GM18907 (cell line): Measurements from ENCODE around the gene ATG16L1.

ENCODE experiments used
- ATAC-seq: cut with Tn5 transposase; IDR thresholded peaks from one replicate; pipeline ENCODE4 v1.9.1; 2021; ENCODE audit warnings: mild to moderate bottlenecking, moderate library complexity; ENCODE audit not compliant: unreplicated experiment

The ATG16L1 gene

DNA sequence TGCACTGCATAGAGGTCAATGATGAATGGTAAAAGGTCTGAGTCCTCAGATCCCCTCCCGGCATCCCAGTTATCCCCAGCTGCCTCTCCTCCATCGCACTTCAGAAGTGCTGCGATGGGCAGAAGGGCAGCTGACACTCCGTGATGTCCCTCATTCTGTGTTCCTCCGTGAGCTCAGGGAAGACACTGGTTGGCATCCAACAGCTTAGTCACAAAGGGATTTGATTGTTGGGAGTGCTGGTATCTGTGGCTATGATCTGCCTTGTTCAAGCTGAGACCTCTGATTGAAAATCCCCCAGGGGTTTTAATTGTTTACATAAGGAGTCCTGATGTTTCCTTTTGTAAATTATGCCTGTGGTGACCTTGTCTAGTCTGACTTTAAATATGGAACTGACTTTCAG, 37.2 kb downstream of the ATG16L1 start:
- no peak for ATAC-seq

DNA sequence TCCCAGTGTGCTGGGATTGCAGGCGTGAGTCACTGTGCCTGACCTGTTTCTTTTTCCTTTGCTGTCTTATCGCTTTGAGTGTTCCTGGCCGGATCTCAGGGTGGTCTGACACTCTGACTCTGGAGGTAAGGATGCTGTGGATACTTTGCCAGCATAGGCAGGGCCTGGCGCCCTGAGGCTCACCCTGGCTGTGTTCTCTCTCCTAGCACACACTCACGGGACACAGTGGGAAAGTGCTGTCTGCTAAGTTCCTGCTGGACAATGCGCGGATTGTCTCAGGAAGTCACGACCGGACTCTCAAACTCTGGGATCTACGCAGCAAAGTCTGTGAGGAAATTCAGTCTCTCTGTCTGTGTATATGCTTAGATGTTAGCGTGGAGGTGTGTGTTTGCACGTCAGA, 38.2 kb downstream of the ATG16L1 start:
- ATAC-seq = no peak

GRCh38 chr2:233290051-233290845, 38.8 kb downstream of the ATG16L1 start:
- no peak for ATAC-seq

DNA sequence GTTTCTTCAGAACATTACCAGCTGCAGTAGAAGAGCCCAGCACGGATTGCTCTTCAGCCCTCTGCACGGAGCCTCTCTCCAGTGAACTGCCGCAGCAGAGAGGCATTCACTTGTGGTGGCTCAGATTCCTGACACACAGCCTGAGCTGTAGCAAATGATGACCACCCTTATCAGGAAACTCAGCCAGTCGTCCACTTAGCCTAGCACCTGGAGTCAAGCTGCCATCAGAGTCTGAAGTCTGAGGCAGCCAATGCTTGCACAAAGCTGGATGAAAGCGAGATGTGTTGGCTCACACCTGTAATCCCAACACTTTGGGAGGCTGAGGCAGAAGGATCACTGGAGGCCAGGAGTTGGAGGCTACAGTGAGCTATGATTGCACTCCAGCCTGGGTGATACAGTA, 44.4 kb downstream of the ATG16L1 start:
- ATAC-seq = no peak

DNA sequence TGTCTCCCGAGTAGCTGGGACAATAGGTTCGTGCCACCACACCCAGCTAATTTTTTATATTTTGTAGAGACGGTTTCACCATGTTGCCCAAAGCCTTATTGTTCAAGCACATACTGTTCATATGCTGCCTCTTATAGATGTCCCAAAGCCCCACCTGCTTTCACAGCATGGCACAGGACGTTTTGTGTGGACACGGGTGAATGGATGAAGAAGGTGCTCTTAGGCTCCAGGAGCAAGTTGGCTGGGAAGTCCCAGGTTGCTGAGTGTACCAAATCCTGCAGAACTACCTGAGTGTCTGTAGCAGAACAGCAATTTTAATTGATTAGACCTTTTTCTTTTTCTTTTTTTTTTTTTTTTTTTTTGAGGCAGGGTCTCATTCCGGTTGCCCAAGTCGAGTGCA, 45.6 kb downstream of the ATG16L1 start:
- ATAC-seq = no peak

GRCh38 chr2:233300401-233300800, 48.9 kb downstream of the ATG16L1 start:
- no peak for ATAC-seq

GRCh38 chr2:233301248-233301647, 49.8 kb downstream of the ATG16L1 start:
- ATAC-seq = no peak

GRCh38 chr2:233301811-233302210, 50.3 kb downstream of the ATG16L1 start:
- no peak for ATAC-seq

DNA sequence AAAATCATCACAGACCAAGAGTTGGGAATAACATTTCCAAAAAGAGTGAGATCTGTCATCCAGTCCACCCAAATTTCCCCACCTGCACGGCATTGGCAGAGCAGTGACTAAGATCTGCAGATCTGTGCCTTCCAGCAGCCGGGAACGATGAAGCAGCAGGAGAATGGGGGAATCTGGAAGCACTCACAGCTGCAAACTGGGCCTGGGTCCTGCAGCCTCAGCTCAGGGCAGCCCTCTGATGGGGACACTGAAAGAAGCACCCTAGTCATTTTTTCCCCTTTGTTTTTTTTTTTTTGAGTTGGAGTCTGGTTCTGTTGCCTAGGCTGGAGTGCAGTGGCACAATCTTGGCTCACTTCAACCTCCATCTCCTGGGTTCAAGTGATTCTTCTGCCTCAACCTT, 51.8 kb downstream of the ATG16L1 start:
- ATAC-seq = no peak

DNA sequence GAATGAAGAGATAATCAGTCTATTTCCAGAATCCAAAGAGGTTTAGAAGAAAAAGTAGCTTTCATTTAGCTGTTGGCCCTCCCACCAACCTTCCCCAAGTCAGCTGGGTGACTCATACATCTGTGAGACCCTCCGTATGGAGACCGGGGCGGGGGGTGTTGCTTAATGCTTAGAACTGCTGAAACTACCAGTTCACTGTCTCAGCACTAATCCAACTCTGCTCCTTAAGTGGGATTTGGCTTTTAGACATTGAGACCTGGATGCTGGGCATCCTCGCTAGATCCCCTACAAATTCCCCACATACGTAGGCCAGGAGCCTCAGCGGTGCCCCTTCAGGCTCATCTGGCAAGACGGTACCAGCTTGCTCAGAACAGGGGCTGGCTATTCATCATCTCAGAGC, 56.1 kb downstream of the ATG16L1 start, which contains the start of gene SAG:
Gene SAG, plus strand, starts transcription at position 252 of the 400 bp plus-strand sequence. CDS start 1,374 bp downstream, outside the sequence.
- ATAC-seq = no peak

DNA sequence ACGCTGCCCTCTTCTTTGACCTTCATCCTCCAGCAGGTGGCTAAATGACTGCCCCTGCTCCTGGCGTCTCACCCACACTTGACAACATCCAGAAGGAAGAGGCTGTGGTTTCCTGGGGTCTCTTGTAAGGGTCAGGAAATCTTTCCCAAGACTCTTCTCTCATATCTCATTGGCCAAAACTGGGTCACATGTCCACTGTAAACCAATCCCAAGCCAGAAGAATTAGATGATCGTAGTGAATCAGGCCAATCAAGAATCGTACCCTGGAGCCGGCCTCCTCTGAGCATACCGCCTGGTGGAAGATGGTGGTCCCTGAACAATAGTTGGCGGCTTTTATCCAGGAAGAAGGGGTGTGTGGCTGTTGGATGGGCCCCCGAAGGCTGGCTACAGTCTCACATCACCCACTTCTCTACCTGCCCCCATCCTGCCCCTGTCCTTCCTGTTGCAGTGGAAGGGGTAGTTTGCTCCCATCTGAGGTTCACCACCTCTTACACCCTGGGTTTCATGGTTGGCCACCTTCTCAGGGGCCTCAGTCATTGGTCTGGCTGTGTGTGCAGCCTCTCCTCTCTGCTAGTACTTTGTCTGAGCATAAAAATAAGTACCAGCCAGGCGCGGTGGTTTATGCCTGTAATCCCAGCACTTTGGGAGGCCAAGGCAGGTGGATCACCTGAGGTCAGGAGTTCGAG, 59.9 kb downstream of the ATG16L1 start:
- ATAC-seq = no peak

GRCh38 chr2:233312874-233313273, 61.4 kb downstream of the ATG16L1 start:
- ATAC-seq = no peak

- no peak for ATAC-seq
Measured at GRCh38 chr2:233314180-233314925, 62.9 kb downstream of the ATG16L1 start.

GRCh38 chr2:233317196-233317943, 65.9 kb downstream of the ATG16L1 start:
- no peak for ATAC-seq

- ATAC-seq = no peak
Measured at GRCh38 chr2:233319256-233319655, 67.8 kb downstream of the ATG16L1 start.

GRCh38 chr2:233320470-233320869, 69.0 kb downstream of the ATG16L1 start:
- no peak for ATAC-seq

- ATAC-seq = no peak
Measured at GRCh38 chr2:233321166-233321565, 69.7 kb downstream of the ATG16L1 start.

DNA sequence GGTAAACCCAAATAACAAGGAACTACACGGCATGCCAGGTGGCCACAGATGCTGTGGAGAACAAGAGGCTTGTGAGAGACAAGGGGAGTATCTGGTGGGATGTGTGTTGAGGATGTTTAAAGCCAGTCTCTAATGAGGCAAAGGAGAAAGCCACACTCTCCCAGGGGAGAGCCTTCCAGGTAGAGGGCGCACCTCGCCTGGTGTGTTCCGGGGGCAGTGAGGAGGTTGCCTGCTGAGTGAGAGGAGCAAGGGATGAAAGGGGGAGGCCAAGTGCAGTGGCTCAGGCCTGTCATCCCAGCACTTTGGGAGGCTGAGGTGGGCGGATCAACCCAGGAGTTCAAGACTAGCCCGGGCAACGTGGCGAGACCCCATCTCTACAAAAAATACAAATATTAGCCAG, 72.4 kb downstream of the ATG16L1 start:
- ATAC-seq = no peak

- ATAC-seq = no peak
Measured at GRCh38 chr2:233325256-233325655, 73.8 kb downstream of the ATG16L1 start.

DNA sequence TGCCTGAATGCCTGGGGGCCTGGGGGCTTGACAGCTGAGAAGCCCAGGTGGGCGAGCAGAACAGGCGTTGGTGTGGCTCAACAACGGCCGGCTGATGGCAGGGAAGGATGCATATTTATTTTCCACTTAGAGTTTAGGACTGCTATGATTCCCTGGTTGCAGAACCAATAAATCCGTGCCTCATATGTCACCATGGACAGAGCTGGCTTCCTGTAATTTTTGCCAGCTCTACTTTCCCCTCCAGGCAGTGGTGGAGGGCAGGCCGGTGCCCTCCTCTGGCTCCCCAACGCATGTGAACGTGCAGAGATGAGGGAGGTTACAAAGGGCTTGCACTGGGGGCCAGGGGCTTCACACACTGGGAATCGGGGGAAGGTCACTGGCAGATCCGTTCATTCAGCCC, 74.3 kb downstream of the ATG16L1 start:
- no peak for ATAC-seq

- ATAC-seq = no peak
Measured at GRCh38 chr2:233326500-233326899, 75.0 kb downstream of the ATG16L1 start.
